Mesothelial cell of epicardium (in vitro differentiated cells): ENCODE measurements around the gene DAPK1. TPM values are rescaled to one million over a fixed set of nuclear protein-coding genes. Genes with fewer than 3 reads are reported as not detected.
A peak's percentile ranks its signal among the peaks of the same experiment; 100 is the strongest.

Experiments used
- DNase-seq, 2 experiments: peaks; one replicate each; pipeline ENCODE4 v3.0.0; 2021; ENCODE audit warnings: low spot score in 2 of 2; ENCODE audit not compliant: unreplicated experiment in 2 of 2
- H3K27ac Mint-ChIP-seq: 2 replicates; pipeline ENCODE4 v1.8.0; 2021; ENCODE audit warnings: mixed read lengths
- H3K27me3 Mint-ChIP-seq: 2 replicates; pipeline ENCODE4 v1.8.0; 2021; ENCODE audit warnings: low read depth, mixed read lengths
- H3K36me3 Mint-ChIP-seq: 2 replicates; pipeline ENCODE4 v1.8.0; 2021; ENCODE audit warnings: mixed read lengths
- H3K4me1 Mint-ChIP-seq: 2 replicates; pipeline ENCODE4 v1.8.0; 2021; ENCODE audit warnings: mixed read lengths
- H3K4me3 Mint-ChIP-seq: 2 replicates; pipeline ENCODE4 v1.8.0; 2021; ENCODE audit warnings: mild to moderate bottlenecking, moderate library complexity, mixed read lengths
- H3K9me3 Mint-ChIP-seq: 2 replicates; pipeline ENCODE4 v1.8.0; 2021; ENCODE audit warnings: mixed read lengths
- total RNA-seq: library from RNA; stranded (reverse); gene quantifications from 3 replicates; pipeline ENCODE4 v1.2.1, GENCODE V29; 2021
- TF ChIP-seq, protein P1 (sequence below): fragments of 200-600 bp; sonication (generic); IDR thresholded peaks from one replicate; pipeline ENCODE4 v1.5.0; 2021; ENCODE audit warnings: antibody characterized with exemption; ENCODE audit not compliant: unreplicated experiment

Gene DAPK1
- total RNA-seq, 1 donor from 2014 or later, result 239 TPM

DNA sequence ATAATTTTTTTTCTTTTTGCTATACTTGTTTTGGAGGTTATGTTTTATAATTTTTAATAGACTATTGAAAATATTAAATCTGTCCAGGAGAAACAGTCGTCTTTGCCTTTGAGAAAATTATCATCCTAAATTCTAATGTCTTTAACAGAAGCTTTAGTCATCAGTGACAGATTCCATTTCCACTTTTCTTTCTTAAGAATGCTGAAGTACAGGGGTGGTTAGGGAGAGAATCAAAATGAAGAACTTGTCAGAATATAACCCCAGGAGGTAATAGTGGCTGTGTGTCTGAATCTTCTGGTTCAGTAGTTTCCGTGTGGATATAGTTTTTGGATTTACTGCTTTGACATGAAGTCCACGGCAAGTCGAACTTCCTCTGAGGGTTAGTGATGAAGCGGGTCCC lies 111.8 kb downstream of the DAPK1 start:
- H3K36me3 Mint-ChIP-seq, result peaks cover 37% of the 10 kb centered on the region
- H3K4me3 Mint-ChIP-seq, result no peak overlapping the region
- DNase-seq, result no peak
- peaks cover 58% of the 10 kb centered on the region for H3K4me1 Mint-ChIP-seq
- H3K27me3 Mint-ChIP-seq, result no peaks in the 10 kb centered on the region
- H3K27ac Mint-ChIP-seq, result peak overlapping the region; percentile 81
- no peaks in the 10 kb centered on the region for H3K9me3 Mint-ChIP-seq
- TF ChIP-seq, protein P1, sequence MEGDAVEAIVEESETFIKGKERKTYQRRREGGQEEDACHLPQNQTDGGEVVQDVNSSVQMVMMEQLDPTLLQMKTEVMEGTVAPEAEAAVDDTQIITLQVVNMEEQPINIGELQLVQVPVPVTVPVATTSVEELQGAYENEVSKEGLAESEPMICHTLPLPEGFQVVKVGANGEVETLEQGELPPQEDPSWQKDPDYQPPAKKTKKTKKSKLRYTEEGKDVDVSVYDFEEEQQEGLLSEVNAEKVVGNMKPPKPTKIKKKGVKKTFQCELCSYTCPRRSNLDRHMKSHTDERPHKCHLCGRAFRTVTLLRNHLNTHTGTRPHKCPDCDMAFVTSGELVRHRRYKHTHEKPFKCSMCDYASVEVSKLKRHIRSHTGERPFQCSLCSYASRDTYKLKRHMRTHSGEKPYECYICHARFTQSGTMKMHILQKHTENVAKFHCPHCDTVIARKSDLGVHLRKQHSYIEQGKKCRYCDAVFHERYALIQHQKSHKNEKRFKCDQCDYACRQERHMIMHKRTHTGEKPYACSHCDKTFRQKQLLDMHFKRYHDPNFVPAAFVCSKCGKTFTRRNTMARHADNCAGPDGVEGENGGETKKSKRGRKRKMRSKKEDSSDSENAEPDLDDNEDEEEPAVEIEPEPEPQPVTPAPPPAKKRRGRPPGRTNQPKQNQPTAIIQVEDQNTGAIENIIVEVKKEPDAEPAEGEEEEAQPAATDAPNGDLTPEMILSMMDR, result no peak

DNA sequence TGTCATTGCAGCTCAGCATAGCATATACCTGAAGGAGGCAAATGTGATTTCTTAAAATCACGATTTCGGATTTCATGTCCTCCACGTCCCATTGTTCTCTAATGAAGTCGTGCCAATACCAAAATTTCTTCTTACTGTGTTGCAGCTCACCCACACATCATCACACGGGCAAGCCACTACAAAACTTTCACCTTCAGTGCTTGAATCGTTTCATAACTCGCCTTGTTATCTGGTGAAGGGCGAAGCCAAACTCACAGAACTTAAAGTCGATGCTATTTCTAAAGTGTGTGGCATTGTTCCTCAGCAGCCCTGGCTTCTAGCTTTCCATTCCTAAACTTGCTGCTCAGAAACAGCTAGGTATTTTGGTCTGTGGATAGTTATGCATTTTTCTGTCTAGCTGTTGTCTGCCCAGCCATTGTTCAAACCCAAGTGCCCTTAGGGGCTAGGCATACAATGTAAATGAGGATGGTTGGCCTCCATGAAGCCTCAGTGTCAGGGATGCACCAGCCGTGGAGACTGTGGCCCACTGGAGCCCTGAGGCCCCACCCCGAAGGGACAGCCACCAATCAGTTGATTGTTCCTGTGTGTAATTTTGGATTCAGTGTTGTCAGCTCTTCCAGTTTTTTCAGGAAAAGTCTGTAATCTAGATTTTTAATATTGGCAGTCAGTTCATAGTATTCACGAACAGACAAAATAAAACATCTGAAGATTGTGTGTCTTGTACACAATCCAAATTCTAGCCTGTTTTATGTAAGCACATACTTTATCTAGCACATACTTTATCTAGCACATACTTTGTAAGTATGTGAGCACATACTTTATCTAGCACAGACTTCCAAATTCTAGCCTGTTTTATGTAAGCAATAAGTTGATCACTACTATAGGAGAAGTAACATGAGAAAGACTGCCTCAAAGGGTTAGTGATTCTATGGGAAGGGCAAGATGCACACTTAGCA lies 112.8 kb downstream of the DAPK1 start:
- no peaks in the 10 kb centered on the region for H3K27me3 Mint-ChIP-seq
- H3K4me3 Mint-ChIP-seq, result no peak overlapping the region
- H3K27ac Mint-ChIP-seq, result peak overlapping the region; percentile 81
- H3K9me3 Mint-ChIP-seq, result no peaks in the 10 kb centered on the region
- TF ChIP-seq, protein P1, result no peak
- H3K4me1 Mint-ChIP-seq, result peaks cover 54% of the 10 kb centered on the region
- H3K36me3 Mint-ChIP-seq, result peaks cover 37% of the 10 kb centered on the region
- no peak for DNase-seq

DNA sequence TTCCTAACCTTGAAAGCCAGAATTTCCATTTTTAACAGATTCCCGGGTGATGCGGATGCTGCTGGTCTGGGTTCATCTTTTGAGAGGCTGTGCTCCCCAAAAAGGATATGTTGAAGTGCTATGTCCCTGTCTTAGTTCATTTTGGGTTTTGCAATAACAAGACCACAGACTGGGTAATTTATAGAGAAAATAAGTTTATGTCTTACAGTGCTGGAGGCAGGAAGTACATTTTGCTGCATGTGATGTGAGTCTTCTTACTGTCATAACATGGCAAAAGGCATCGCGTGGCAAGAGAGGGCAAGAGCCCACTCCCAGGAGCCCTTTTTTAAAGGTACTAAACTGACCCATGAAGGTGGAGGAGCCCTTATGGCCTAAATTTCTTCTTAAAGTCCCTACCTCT lies 114.1 kb downstream of the DAPK1 start:
- Mint-ChIP-seq H3K4me1 (peaks cover 52% of the 10 kb centered on the region), H3K27me3 (no peaks in the 10 kb centered on the region), H3K4me3 (no peak overlapping the region), H3K36me3 (peaks cover 49% of the 10 kb centered on the region), H3K27ac (peak overlapping the region; percentile 39), H3K9me3 (no peaks in the 10 kb centered on the region)
- TF ChIP-seq, protein P1, result no peak
- no peak for DNase-seq

DNA sequence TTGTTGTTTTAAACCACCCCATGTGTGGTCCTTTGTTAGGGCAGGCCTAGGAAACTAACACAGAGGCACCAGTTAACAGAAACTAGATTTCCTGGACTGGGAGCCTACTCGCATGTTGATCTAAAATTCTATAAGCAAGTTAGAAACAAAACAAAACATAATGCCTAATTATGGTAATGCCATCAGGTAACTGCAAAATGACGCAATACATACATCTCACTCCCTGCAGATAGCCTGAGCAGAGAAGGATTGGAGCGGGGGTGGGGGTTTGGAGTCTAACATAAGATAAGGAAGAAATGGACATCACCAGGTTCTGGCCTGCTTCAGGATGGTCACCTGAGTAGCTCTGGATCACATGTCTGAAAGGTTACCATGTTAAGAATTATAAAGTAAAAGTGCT lies 114.9 kb downstream of the DAPK1 start:
- peaks cover 49% of the 10 kb centered on the region for H3K4me1 Mint-ChIP-seq
- H3K9me3 Mint-ChIP-seq, result peaks cover 3% of the 10 kb centered on the region
- no peak overlapping the region for H3K4me3 Mint-ChIP-seq
- peaks cover 56% of the 10 kb centered on the region for H3K36me3 Mint-ChIP-seq
- DNase-seq, result no peak
- H3K27me3 Mint-ChIP-seq, result no peaks in the 10 kb centered on the region
- no peak overlapping the region for H3K27ac Mint-ChIP-seq
- TF ChIP-seq, protein P1, result no peak

DNA sequence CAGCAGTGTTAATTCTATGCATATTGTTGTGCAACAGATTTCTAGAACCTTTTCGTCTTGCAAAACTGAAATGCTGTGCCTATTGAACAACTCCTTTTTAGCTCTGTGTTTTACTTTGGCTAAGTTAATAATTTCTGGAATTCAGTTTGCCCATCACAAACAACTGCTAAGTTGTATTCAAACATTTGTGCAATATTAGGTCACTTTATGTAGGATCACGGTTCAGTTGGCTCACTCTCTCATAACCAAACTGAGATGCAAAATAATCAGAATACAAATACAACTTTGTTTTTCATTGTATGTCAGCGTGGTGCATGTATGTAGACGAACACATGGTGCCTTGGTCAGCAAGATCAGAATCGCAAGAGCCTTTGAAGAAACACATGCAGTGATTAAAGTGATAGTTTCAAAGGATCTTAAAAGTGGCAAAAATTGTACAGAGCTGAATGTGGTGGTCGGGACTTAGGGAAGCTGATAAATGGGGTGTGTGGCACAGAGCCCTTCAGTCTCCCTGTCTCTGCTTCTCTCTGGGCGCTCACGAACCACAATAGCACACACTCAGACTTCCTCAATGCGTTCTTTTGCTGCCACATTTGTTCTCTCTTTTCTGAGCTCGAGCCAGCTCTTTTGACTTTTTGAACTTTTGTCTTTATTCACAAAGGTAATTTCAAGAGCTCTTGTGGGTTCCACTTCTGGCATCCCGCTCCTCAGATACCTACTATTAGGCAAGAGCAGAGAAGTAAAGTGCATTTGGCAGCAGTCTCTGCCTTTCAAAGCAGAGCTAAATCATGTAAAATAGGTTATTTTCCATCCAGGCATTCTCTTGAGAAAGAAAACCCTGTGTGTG lies 115.8 kb downstream of the DAPK1 start:
- Mint-ChIP-seq H3K27ac (peak overlapping the region; percentile 68), H3K36me3 (peaks cover 57% of the 10 kb centered on the region), H3K9me3 (peaks cover 10% of the 10 kb centered on the region), H3K27me3 (no peaks in the 10 kb centered on the region), H3K4me1 (peaks cover 43% of the 10 kb centered on the region), H3K4me3 (no peak overlapping the region)
- DNase-seq, result no peak
- TF ChIP-seq, protein P1, result no peak
